CD4-positive, alpha-beta T cell (primary cell): ENCODE measurements around the gene PTPRO. TPM values are rescaled to one million over a fixed set of nuclear protein-coding genes. Genes with fewer than 3 reads are reported as not detected.
A peak's percentile ranks its signal among the peaks of the same experiment; 100 is the strongest.

Experiments
- ATAC-seq: fragments of 200-7000 bp; cut with Tn5 transposase; one replicate; pipeline ENCODE4 v1.10.0; 2022; ENCODE audit warnings: mild to moderate bottlenecking; ENCODE audit not compliant: poor library complexity
- CTCF ChIA-PET: fragments of 350-600 bp; sonication (Branson Sonifier 250); formaldehyde crosslinking; loops from one replicate; lab custom pipeline; 2021; ENCODE audit warnings: antibody characterized with exemption, inconsistent platforms; lab: Charles Lee
- POLR2A ChIA-PET: fragments of 350-600 bp; sonication (Branson Sonifier 250); formaldehyde crosslinking; loops from one replicate; lab custom pipeline; 2021; ENCODE audit warnings: antibody characterized with exemption, inconsistent platforms; lab: Charles Lee
- DNase-seq, 14 experiments: peaks; one replicate each; pipeline ENCODE4 v3.0.0-alpha.2; 2013 to 2020; ENCODE audit warnings: mixed read lengths in 2 of 14
- H3K27ac ChIP-seq, 2 donors: one replicate each; pipeline versions ENCODE4 v1.5.1 to v1.7.0; 2013; ENCODE audit warnings: low read length in 2 of 2, low read depth in 1 of 2, mild to moderate bottlenecking in 1 of 2
- H3K27me3 ChIP-seq, 2 experiments: 1 replicate in 1 of 2; 2 replicates in 1 of 2; pipeline versions ENCODE4 v1.6.1 to v1.7.0; 2013; ENCODE audit warnings: low read length in 2 of 2, control low read depth in 1 of 2, mild to moderate bottlenecking in 1 of 2, moderate library complexity in 1 of 2; ENCODE audit not compliant: insufficient read depth in 2 of 2, control insufficient read depth in 1 of 2
- H3K36me3 ChIP-seq: one replicate; pipeline ENCODE4 v1.6.1; 2013; ENCODE audit warnings: low read length, control low read depth; ENCODE audit not compliant: insufficient read depth
- H3K4me1 ChIP-seq: one replicate; pipeline ENCODE4 v1.6.1; 2013; ENCODE audit warnings: low read length, control low read depth; ENCODE audit not compliant: insufficient read depth
- H3K4me3 ChIP-seq: one replicate; pipeline ENCODE4 v1.5.1; 2013; ENCODE audit warnings: mild to moderate bottlenecking, low read length, moderate library complexity
- H3K9me3 ChIP-seq, 2 experiments: 1 replicate in 1 of 2; 2 replicates in 1 of 2; pipeline versions ENCODE4 v1.6.1 to v1.7.0; 2013; ENCODE audit warnings: low read length in 2 of 2, mild to moderate bottlenecking in 2 of 2, control low read depth in 1 of 2, moderate library complexity in 1 of 2; ENCODE audit not compliant: control insufficient read depth in 1 of 2, insufficient read depth in 1 of 2
- H3K27ac Mint-ChIP-seq: one replicate; pipeline ENCODE4 v1.8.0; 2020; ENCODE audit warnings: mixed read lengths
- H3K27me3 Mint-ChIP-seq: one replicate; pipeline ENCODE4 v1.8.0; 2021; ENCODE audit warnings: mixed read lengths
- H3K36me3 Mint-ChIP-seq: one replicate; pipeline ENCODE4 v1.8.0; 2021; ENCODE audit warnings: low read depth, mixed read lengths
- H3K4me1 Mint-ChIP-seq: one replicate; pipeline ENCODE4 v1.8.0; 2021; ENCODE audit warnings: low read depth, mixed read lengths
- H3K4me3 Mint-ChIP-seq: one replicate; pipeline ENCODE4 v1.8.0; 2020; ENCODE audit warnings: mild to moderate bottlenecking, mixed read lengths
- H3K9me3 Mint-ChIP-seq: one replicate; pipeline ENCODE4 v1.8.0; 2020; ENCODE audit warnings: mixed read lengths
- CTCF ChIP-seq: fragments of 200-600 bp; IDR thresholded peaks from one replicate; pipeline ENCODE4 v1.8.0; 2022; ENCODE audit warnings: antibody characterized with exemption, mild to moderate bottlenecking
- intact Hi-C, 2 experiments: fragments of 100-400 bp; cut with DNase I in 1 of 2; cut with micrococcal nuclease in 1 of 2; formaldehyde crosslinking; loops; one replicate each; pipeline versions ENCODE4 v1.15.1 to v1.9.0; 2023 to 2025; cut with DNase I, micrococcal nuclease
- total RNA-seq, 174 experiments: library from RNA in 2 of 174; stranded (reverse) in 2 of 174; gene quantifications; one replicate each; pipeline ENCODE4 v1.2.3 and lab custom pipeline; 2021 to 2026

The PTPRO gene
- total RNA-seq, 2 experiments from 2014 or later, result 2.1 to 2.8 TPM

GRCh38 chr12:15556411-15557102, 234.2 kb downstream of the PTPRO start:
- Histone ChIP-seq H3K27ac (no peak overlapping the region), H3K36me3 (no peaks in the 10 kb centered on the region), H3K4me1 (no peaks in the 10 kb centered on the region), H3K9me3 (no peaks in the 10 kb centered on the region), H3K4me3 (no peak overlapping the region), H3K27me3 (no peaks in the 10 kb centered on the region)
- POLR2A ChIA-PET, result interaction anchor here (0.9 to 1.5 kb wide), 3 partner anchors 8 to 24 kb away, joined by 3 to 4 read pairs (median 4); no protein-coding TSS in a partner anchor
- intact Hi-C loops, result no loop called here
- ATAC-seq (no peak), DNase-seq (no peak)
- Mint-ChIP-seq H3K27me3 (no peaks in the 10 kb centered on the region), H3K4me1 (peaks cover 23% of the 10 kb centered on the region), H3K27ac (no peak overlapping the region), H3K36me3 (peaks cover 39% of the 10 kb centered on the region), H3K9me3 (no peaks in the 10 kb centered on the region), H3K4me3 (no peak overlapping the region)
- CTCF ChIA-PET, result interaction anchor here (0.7 to 1.7 kb wide), 3 partner anchors 9 to 873 kb away, joined by 3 to 6 read pairs (median 4); no protein-coding TSS in a partner anchor
- TF ChIP-seq CTCF, result no peak

GRCh38 chr12:15558915-15559528, 236.7 kb downstream of the PTPRO start:
- Mint-ChIP-seq H3K27me3 (no peaks in the 10 kb centered on the region), H3K4me3 (no peak overlapping the region), H3K36me3 (peaks cover 22% of the 10 kb centered on the region), H3K4me1 (peaks cover 42% of the 10 kb centered on the region), H3K27ac (no peak overlapping the region), H3K9me3 (no peaks in the 10 kb centered on the region)
- DNase-seq (no peak), ATAC-seq (no peak)
- Histone ChIP-seq H3K9me3 (no peaks in the 10 kb centered on the region), H3K27ac (no peak overlapping the region), H3K4me3 (no peak overlapping the region), H3K27me3 (no peaks in the 10 kb centered on the region), H3K4me1 (peaks cover 10% of the 10 kb centered on the region), H3K36me3 (no peaks in the 10 kb centered on the region)
- intact Hi-C loops, result no loop called here
- TF ChIP-seq CTCF, result no peak
- CTCF ChIA-PET, result interaction anchor here (1.0 to 1.1 kb wide), 3 partner anchors 10 to 27 kb away, joined by 3 to 5 read pairs (median 3); no protein-coding TSS in a partner anchor
- POLR2A ChIA-PET, result interaction anchor here (0.7 to 5.6 kb wide), 5 partner anchors 9 to 27 kb away, joined by 3 to 33 read pairs (median 4); no protein-coding TSS in a partner anchor

GRCh38 chr12:15561396-15561795, 239.1 kb downstream of the PTPRO start:
- H3K4me3 Mint-ChIP-seq, result peak overlapping the region; percentile 14
- no peaks in the 10 kb centered on the region for H3K36me3 ChIP-seq
- peaks cover 10% of the 10 kb centered on the region for H3K4me1 ChIP-seq
- H3K9me3 ChIP-seq, result no peaks in the 10 kb centered on the region
- H3K4me3 ChIP-seq, result no peak overlapping the region
- ATAC-seq (no peak), DNase-seq (no peak)
- intact Hi-C loops, result no loop called here
- no peaks in the 10 kb centered on the region for H3K27me3 ChIP-seq
- no peaks in the 10 kb centered on the region for H3K9me3 Mint-ChIP-seq
- ChIA-PET CTCF (interaction anchor here (1.1 to 4.5 kb wide), 6 partner anchors 11 to 29 kb away, joined by 3 to 16 read pairs (median 8); no protein-coding TSS in a partner anchor), POLR2A (interaction anchor here (0.9 to 5.6 kb wide), 8 partner anchors 9 to 791 kb away, joined by 3 to 110 read pairs (median 6); partner anchors contain the start of gene EPS8)
- peaks cover 14% of the 10 kb centered on the region for H3K36me3 Mint-ChIP-seq
- no peak for TF ChIP-seq CTCF
- no peaks in the 10 kb centered on the region for H3K27me3 Mint-ChIP-seq
- H3K27ac ChIP-seq, result peak overlapping the region; percentile 13 to 49
- peak overlapping the region; percentile 85 for H3K27ac Mint-ChIP-seq
- peaks cover 52% of the 10 kb centered on the region for H3K4me1 Mint-ChIP-seq
